HG03135 (cell line): Measurements from ENCODE around the gene MYOM3.
"Not testable (repeated sequence)": the region's sequence is repeated elsewhere in the genome, so short reads cannot be mapped to it uniquely, and the experiment has no call there.

Experiments used
- ATAC-seq: cut with Tn5 transposase; IDR thresholded peaks from one replicate; pipeline ENCODE4 v1.9.1; 2021; ENCODE audit warnings: mild to moderate bottlenecking, moderate library complexity; ENCODE audit not compliant: unreplicated experiment

The MYOM3 gene

GRCh38 chr1:24045771-24046170 is 66.2 kb downstream of the MYOM3 start:
- no peak for ATAC-seq

GRCh38 chr1:24044672-24045071 is 67.3 kb downstream of the MYOM3 start:
- ATAC-seq, result not testable (repeated sequence)

- ATAC-seq, result no peak
These were observed 68.4 kb downstream of the MYOM3 start for GRCh38 chr1:24043345-24044032.

GRCh38 chr1:24042315-24042714 is 69.6 kb downstream of the MYOM3 start:
- no peak for ATAC-seq

- ATAC-seq, result no peak
These were observed 75.8 kb downstream of the MYOM3 start for GRCh38 chr1:24036088-24036487.

- no peak for ATAC-seq
These were observed 79.0 kb downstream of the MYOM3 start for GRCh38 chr1:24032981-24033380.

- not testable (repeated sequence) for ATAC-seq
These were observed 80.9 kb downstream of the MYOM3 start for GRCh38 chr1:24030976-24031516.

GRCh38 chr1:24027838-24028468 is 84.0 kb downstream of the MYOM3 start:
- ATAC-seq, result no peak

- ATAC-seq, result no peak
These were observed 89.2 kb downstream of the MYOM3 start for GRCh38 chr1:24022581-24023361.

GRCh38 chr1:24021403-24022266 is 90.3 kb downstream of the MYOM3 start:
- ATAC-seq, result no peak

GRCh38 chr1:24020470-24020869 is 91.5 kb downstream of the MYOM3 start:
- ATAC-seq, result no peak

- no peak for ATAC-seq
These were observed 91.9 kb downstream of the MYOM3 start for GRCh38 chr1:24020025-24020424.

GRCh38 chr1:24018611-24019580 is 93.0 kb downstream of the MYOM3 start:
- ATAC-seq, result no peak

GRCh38 chr1:24015221-24016210 is 96.4 kb downstream of the MYOM3 start:
- no peak for ATAC-seq

GRCh38 chr1:24012878-24013277 is 99.1 kb downstream of the MYOM3 start:
- ATAC-seq, result not testable (repeated sequence)

- no peak for ATAC-seq
These were observed 101.3 kb downstream of the MYOM3 start for GRCh38 chr1:24010650-24011049.

- ATAC-seq, result no peak
These were observed 102.5 kb downstream of the MYOM3 start for GRCh38 chr1:24009406-24009805.

GRCh38 chr1:24008574-24009184 is 103.3 kb downstream of the MYOM3 start:
- ATAC-seq, result not testable (repeated sequence)
